K562 (cell line): Measurements from ENCODE around the gene KAT5. TPM values are rescaled to one million over a fixed set of nuclear protein-coding genes. Genes with fewer than 3 reads are reported as not detected.

Source experiments
- CHD1 ChIP-seq: fragments of 200-600 bp; sonication (generic); IDR thresholded peaks from one replicate; pipeline ENCODE4 v1.6.1; 2012; ENCODE audit warnings: mild to moderate bottlenecking, moderate library complexity, low read length, inconsistent platforms
- CREB1 ChIP-seq, 2 experiments: sonication (generic) in 1 of 2; formaldehyde crosslinking in 1 of 2; IDR thresholded peaks; 2 replicates each; pipeline versions ENCODE4 v1.6.1 to v1.8.0; 2012 to 2022; ENCODE audit warnings: inconsistent platforms in 1 of 2, mild to moderate bottlenecking in 1 of 2, missing genetic modification reagents in 1 of 2, moderate library complexity in 1 of 2
- CREB3 ChIP-seq: fragments of 450-650 bp; conservative IDR thresholded peaks from 2 replicates; pipeline ENCODE4 v1.6.1; 2016; ENCODE audit warnings: missing genetic modification characterization, low read depth, mild to moderate bottlenecking, missing compliant biosample characterization, moderate library complexity
- CREBBP ChIP-seq: IDR thresholded peaks from one replicate; pipeline ENCODE4 v1.6.1; 2012; ENCODE audit warnings: low read depth, mild to moderate bottlenecking, control low read depth, inconsistent platforms, low read length
- E2F3 ChIP-seq: fragments of 250-450 bp; sonication (Bioruptor Pico); IDR thresholded peaks from 2 replicates; pipeline ENCODE4 v1.4.0; 2020; ENCODE audit warnings: mild to moderate bottlenecking
- E2F6 ChIP-seq, 2 experiments: IDR thresholded peaks; 2 replicates each; pipeline ENCODE4 v1.6.1; 2011; ENCODE audit warnings: borderline replicate concordance in 1 of 2, control low read depth in 1 of 2, low read depth in 1 of 2, low read length in 1 of 2, mild to moderate bottlenecking in 1 of 2, mixed read lengths in 1 of 2, moderate library complexity in 1 of 2; ENCODE audit not compliant: insufficient read depth in 1 of 2, insufficient read length in 1 of 2, poor library complexity in 1 of 2, severe bottlenecking in 1 of 2; ENCODE audit errors: extremely low read depth in 1 of 2
- EP300 ChIP-seq: IDR thresholded peaks from 2 replicates; pipeline ENCODE4 v1.6.1; 2012; ENCODE audit warnings: low read length, improper control_type of control experiment
- ETS2 ChIP-seq: IDR thresholded peaks from 2 replicates; pipeline ENCODE4 v1.6.1; 2016; ENCODE audit warnings: borderline replicate concordance, missing genetic modification characterization, mild to moderate bottlenecking, moderate library complexity, missing compliant biosample characterization; ENCODE audit not compliant: poor library complexity, severe bottlenecking
- FOXK2 ChIP-seq, 2 experiments: fragments of 450-650 bp; IDR thresholded peaks in 1 of 2; conservative IDR thresholded peaks in 1 of 2; 2 replicates each; pipeline ENCODE4 v1.6.1; 2016; ENCODE audit warnings: low read depth in 2 of 2, mild to moderate bottlenecking in 1 of 2
- GMEB1 ChIP-seq: fragments of 250-450 bp; sonication (Bioruptor Pico); IDR thresholded peaks from 2 replicates; pipeline ENCODE4 v1.4.0; 2020; ENCODE audit warnings: mild to moderate bottlenecking
- HDAC1 ChIP-seq, 2 experiments: fragments of 450-650 bp; IDR thresholded peaks; 2 replicates each; pipeline ENCODE4 v1.6.1; 2016 to 2017; ENCODE audit warnings: inconsistent platforms in 1 of 2, mild to moderate bottlenecking in 1 of 2, moderate library complexity in 1 of 2
- HLTF ChIP-seq: fragments of 450-650 bp; IDR thresholded peaks from 2 replicates; pipeline ENCODE4 v1.6.1; 2016
- HMGXB4 ChIP-seq: sonication (generic); formaldehyde crosslinking; IDR thresholded peaks from 2 replicates; pipeline ENCODE4 v1.8.1; 2023; ENCODE audit warnings: mild to moderate bottlenecking, missing genetic modification reagents
- NFIC ChIP-seq: fragments of 450-650 bp; IDR thresholded peaks from 2 replicates; pipeline ENCODE4 v1.6.1; 2017; ENCODE audit warnings: mild to moderate bottlenecking, inconsistent platforms
- PTBP1 ChIP-seq: fragments of 200-400 bp; formaldehyde crosslinking; IDR thresholded peaks from 2 replicates; pipeline ENCODE4 v1.6.1; 2017; ENCODE audit warnings: low read depth, low read length
- RCOR1 ChIP-seq, 2 experiments: IDR thresholded peaks; 2 replicates each; pipeline ENCODE4 v1.6.1; 2012; ENCODE audit warnings: low read depth in 2 of 2, low read length in 2 of 2, borderline replicate concordance in 1 of 2, improper control_type of control experiment in 1 of 2
- SIX5 ChIP-seq, 2 experiments: IDR thresholded peaks; 2 replicates each; pipeline ENCODE4 v1.6.1; 2011; ENCODE audit warnings: low read length in 2 of 2, borderline replicate concordance in 1 of 2, low read depth in 1 of 2, mild to moderate bottlenecking in 1 of 2, moderate library complexity in 1 of 2; ENCODE audit not compliant: insufficient read depth in 1 of 2
- ZBTB7A ChIP-seq: IDR thresholded peaks from 2 replicates; pipeline ENCODE4 v1.6.1; 2011; ENCODE audit warnings: low read depth, mild to moderate bottlenecking, low read length, moderate library complexity, borderline replicate concordance; ENCODE audit not compliant: control insufficient read depth
- ZNF140 ChIP-seq: fragments of 250-450 bp; sonication (Bioruptor Pico); IDR thresholded peaks from 2 replicates; pipeline ENCODE4 v1.8.0; 2021; ENCODE audit warnings: moderate library complexity, mild to moderate bottlenecking, inconsistent platforms
- ZNF277 ChIP-seq: fragments of 250-450 bp; sonication (Bioruptor Pico); IDR thresholded peaks from 2 replicates; pipeline ENCODE4 v1.8.0; 2022; ENCODE audit warnings: inconsistent platforms, mild to moderate bottlenecking, moderate library complexity, borderline replicate concordance
- ZNF316 ChIP-seq: fragments of 450-650 bp; IDR thresholded peaks from 2 replicates; pipeline ENCODE4 v1.6.1; 2016
- polyA plus RNA-seq, 8 experiments: library from polyadenylated mRNA; depleted of rRNA in 4 of 8; stranded (reverse) in 5 of 8; unstranded in 3 of 8; fragments of >200 nt; fragmentation: Nextera tagmentation in 2 of 8; fragmentation: Illumina TruSeq in 1 of 8; extraction: Ambion mirVana in 2 of 8; extraction: Trizol in 1 of 8; gene quantifications; 2 replicates each; pipeline versions ENCODE4 v1.2.1 to v1.2.3, GENCODE V29; 2011 to 2014; ENCODE audit warnings: inconsistent platforms in 1 of 8, missing spikeins in 1 of 8
- total RNA-seq, 7 experiments: library from RNA; depleted of rRNA in 6 of 7; stranded (reverse); fragments of >200 nt in 6 of 7; fragmentation: Illumina TruSeq in 2 of 7; extraction: Trizol in 2 of 7; gene quantifications; 2 replicates each; pipeline versions ENCODE4 v1.2.1 to v1.2.3, GENCODE V29; 2011 to 2021; ENCODE audit warnings: low replicate concordance in 1 of 7

KAT5 gene
- total and polyA plus RNA-seq, 9 of the 15 experiments (the other 6 are each of a cell fraction or from before 2014, with no cell fraction given) = 3.6 to 76.8 (median 52.7) TPM

- TF ChIP-seq HMGXB4 = no peak
- no peak for TF ChIP-seq EP300
- TF ChIP-seq ZBTB7A = peak; percentile 29; the same call in 1 of the 2 replicates
- TF ChIP-seq CREB1 (IDR thresholded peaks at IDR 0.05) = no peak
- no peak for TF ChIP-seq CREB1 (CRISPR knock-in tag; IDR thresholded peaks at IDR 0.05)
- TF ChIP-seq E2F3 (CRISPR knock-in tag) = no peak
- peak in 1 of 2 experiments; percentile 30; a peak in 1 of 4 replicates for TF ChIP-seq HDAC1 (IDR thresholded peaks at IDR 0.05)
- TF ChIP-seq NFIC = peak; percentile 17; the same call in 1 of the 2 replicates
- no peak for TF ChIP-seq ZNF140
- no peak for TF ChIP-seq CREBBP
- TF ChIP-seq CREB3 = peak; percentile 73; the same call in 1 of the 2 replicates
- no peak for TF ChIP-seq E2F6 (IDR thresholded peaks at IDR 0.05; ENCODE audit: borderline replicate concordance in 1 of 2, extremely low read depth in 1 of 2, insufficient read depth in 1 of 2, insufficient read length in 1 of 2, low read depth in 1 of 2, low read length in 1 of 2, poor library complexity in 1 of 2, severe bottlenecking in 1 of 2)
- TF ChIP-seq PTBP1 = no peak
- no peak for TF ChIP-seq GMEB1 (CRISPR knock-in tag)
- no peak for TF ChIP-seq ZNF277 (CRISPR knock-in tag)
- no peak for TF ChIP-seq SIX5 (IDR thresholded peaks at IDR 0.05; ENCODE audit: borderline replicate concordance in 1 of 2, insufficient read depth in 1 of 2, low read depth in 1 of 2, low read length in 2 of 2)
- TF ChIP-seq ETS2 (tag) = no peak
- no peak for TF ChIP-seq ZNF316
- no peak for TF ChIP-seq HLTF
- TF ChIP-seq CHD1 = no peak
- 0 out of 4 replicates have a peak, but pooled peaks of 1 of the 2 experiments have one; percentile 41 for TF ChIP-seq RCOR1 (IDR thresholded peaks at IDR 0.05; ENCODE audit: borderline replicate concordance in 1 of 2, low read depth in 2 of 2, low read length in 2 of 2)
- no peak for TF ChIP-seq FOXK2 (conservative IDR thresholded peaks at IDR 0.05 in 1 of 2, IDR thresholded peaks at IDR 0.05 in 1 of 2; ENCODE audit: low read depth in 2 of 2)
Observed at GRCh38 chr11:65692367-65692766, 19.7 kb upstream of the KAT5 start (continued).
